GM12874 (cell line): Measurements from ENCODE around the gene IFI16.

Source experiments
- CTCF ChIP-seq: IDR thresholded peaks from 2 replicates; pipeline ENCODE4 v1.5.1; 2011; ENCODE audit warnings: low read depth, mild to moderate bottlenecking, control low read depth, low read length, moderate library complexity; ENCODE audit not compliant: insufficient read depth

Gene IFI16

GRCh38 chr1:159009287-159009686, 420 bp upstream of the IFI16 start:
- TF ChIP-seq CTCF, result no peak

- TF ChIP-seq CTCF, result no peak
These were observed 684 bp downstream of the IFI16 start for GRCh38 chr1:159010391-159010790.

GRCh38 chr1:159011751-159012150, 2.0 kb downstream of the IFI16 start:
- TF ChIP-seq CTCF, result no peak

GRCh38 chr1:159012495-159012894, 2.8 kb downstream of the IFI16 start:
- TF ChIP-seq CTCF, result no peak

- TF ChIP-seq CTCF, result no peak
These were observed 4.4 kb downstream of the IFI16 start for GRCh38 chr1:159014003-159014571.

GRCh38 chr1:159014851-159015250, 5.1 kb downstream of the IFI16 start:
- no peak for TF ChIP-seq CTCF

GRCh38 chr1:159015440-159015909, 5.8 kb downstream of the IFI16 start:
- no peak for TF ChIP-seq CTCF
